ENCODE results near the gene SH3BP5.

Gene SH3BP5

GRCh38 chr3:15321349-15321748 lies 11.0 kb downstream of the SH3BP5 start:
- no peak for DNase-seq

GRCh38 chr3:15319575-15319974 lies 12.8 kb downstream of the SH3BP5 start:
- DNase-seq, result peak; percentile 51

GRCh38 chr3:15319136-15319535 lies 13.2 kb downstream of the SH3BP5 start:
- no peak for DNase-seq

- DNase-seq, result no peak
These were observed 13.7 kb downstream of the SH3BP5 start for GRCh38 chr3:15318661-15319060.

- no peak for DNase-seq
These were observed 15.4 kb downstream of the SH3BP5 start for GRCh38 chr3:15316998-15317435.

- DNase-seq, result no peak
These were observed 17.4 kb downstream of the SH3BP5 start for GRCh38 chr3:15315003-15315402.

- no peak for DNase-seq
These were observed 18.1 kb downstream of the SH3BP5 start for GRCh38 chr3:15314276-15314675.

GRCh38 chr3:15313461-15313860 lies 18.9 kb downstream of the SH3BP5 start:
- peak; percentile 87 for DNase-seq

- no peak for DNase-seq
These were observed 19.8 kb downstream of the SH3BP5 start for GRCh38 chr3:15312550-15312949.

GRCh38 chr3:15310491-15311370 lies 21.7 kb downstream of the SH3BP5 start:
- peak; percentile 43 for DNase-seq

- no peak for DNase-seq
These were observed 22.6 kb downstream of the SH3BP5 start for GRCh38 chr3:15309662-15310335.

GRCh38 chr3:15307580-15307979 lies 24.8 kb downstream of the SH3BP5 start:
- no peak for DNase-seq

GRCh38 chr3:15306979-15307359 lies 25.4 kb downstream of the SH3BP5 start:
- DNase-seq, result no peak

- no peak for DNase-seq
These were observed 27.0 kb downstream of the SH3BP5 start for GRCh38 chr3:15305359-15305844.

- no peak for DNase-seq
These were observed 28.7 kb downstream of the SH3BP5 start for GRCh38 chr3:15303728-15304127.

GRCh38 chr3:15303216-15303615 lies 29.2 kb downstream of the SH3BP5 start:
- DNase-seq, result no peak

GRCh38 chr3:15301761-15302160 lies 30.6 kb downstream of the SH3BP5 start:
- DNase-seq, result no peak

- DNase-seq, result no peak
These were observed 31.9 kb downstream of the SH3BP5 start for GRCh38 chr3:15300323-15301078.

GRCh38 chr3:15299036-15299435 lies 33.4 kb downstream of the SH3BP5 start:
- no peak for DNase-seq

- no peak for DNase-seq
These were observed 33.9 kb downstream of the SH3BP5 start for GRCh38 chr3:15298504-15298903.

GRCh38 chr3:15297608-15298350 lies 34.6 kb downstream of the SH3BP5 start:
- no peak for DNase-seq

GRCh38 chr3:15295506-15295905 lies 36.9 kb downstream of the SH3BP5 start:
- DNase-seq, result no peak

- no peak for DNase-seq
These were observed 37.5 kb downstream of the SH3BP5 start for GRCh38 chr3:15294929-15295328.

Measured in DMS79 (cell line).